Esophagus squamous epithelium (tissue), 4 donors: ENCODE data around the gene ACTL6B.

Experiments
- POLR2A ChIP-seq, 4 donors: fragments of 450-650 bp; IDR thresholded peaks; one replicate each; pipeline ENCODE4 v1.6.1; 2017; ENCODE audit warnings: antibody characterized with exemption in 4 of 4, mild to moderate bottlenecking in 4 of 4, moderate library complexity in 3 of 4
- TF ChIP-seq, protein P1 (sequence below), 6 experiments: fragments of 450-650 bp in 4 of 6; fragments of 200-600 bp in 2 of 6; sonication (generic) in 2 of 6; IDR thresholded peaks; one replicate each; pipeline ENCODE4 v1.5.1; 2016 to 2019; ENCODE audit warnings: antibody characterized with exemption in 6 of 6, mild to moderate bottlenecking in 4 of 6, moderate library complexity in 4 of 6

DNA sequence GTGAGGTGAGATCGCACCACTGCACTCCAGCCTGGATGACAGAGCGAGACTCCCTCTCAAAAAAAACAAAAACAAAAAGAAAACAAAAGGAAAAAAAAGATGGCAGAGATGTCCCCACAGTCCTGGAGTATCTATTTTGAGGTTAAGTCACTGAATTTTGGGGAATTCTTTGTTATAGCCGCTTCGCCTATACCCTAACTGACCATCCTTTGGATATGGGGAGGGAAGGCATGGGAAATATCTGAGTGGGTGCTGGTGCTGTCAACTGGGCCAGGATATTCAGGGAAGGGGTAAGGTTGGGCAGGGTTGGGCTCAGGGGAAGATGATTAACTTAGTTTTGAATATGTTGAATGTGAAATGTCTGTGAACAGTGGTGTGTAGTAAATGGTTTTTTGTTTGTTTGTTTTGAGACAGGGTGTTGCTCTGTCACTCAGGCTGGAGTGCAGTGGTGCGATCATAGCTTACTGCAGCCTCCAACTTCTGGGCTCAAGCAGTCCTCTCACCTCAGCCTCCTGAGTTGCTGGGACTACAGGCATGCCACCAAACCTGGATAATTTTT is 9.0 kb upstream of the ACTL6B start:
- TF ChIP-seq, protein P1, sequence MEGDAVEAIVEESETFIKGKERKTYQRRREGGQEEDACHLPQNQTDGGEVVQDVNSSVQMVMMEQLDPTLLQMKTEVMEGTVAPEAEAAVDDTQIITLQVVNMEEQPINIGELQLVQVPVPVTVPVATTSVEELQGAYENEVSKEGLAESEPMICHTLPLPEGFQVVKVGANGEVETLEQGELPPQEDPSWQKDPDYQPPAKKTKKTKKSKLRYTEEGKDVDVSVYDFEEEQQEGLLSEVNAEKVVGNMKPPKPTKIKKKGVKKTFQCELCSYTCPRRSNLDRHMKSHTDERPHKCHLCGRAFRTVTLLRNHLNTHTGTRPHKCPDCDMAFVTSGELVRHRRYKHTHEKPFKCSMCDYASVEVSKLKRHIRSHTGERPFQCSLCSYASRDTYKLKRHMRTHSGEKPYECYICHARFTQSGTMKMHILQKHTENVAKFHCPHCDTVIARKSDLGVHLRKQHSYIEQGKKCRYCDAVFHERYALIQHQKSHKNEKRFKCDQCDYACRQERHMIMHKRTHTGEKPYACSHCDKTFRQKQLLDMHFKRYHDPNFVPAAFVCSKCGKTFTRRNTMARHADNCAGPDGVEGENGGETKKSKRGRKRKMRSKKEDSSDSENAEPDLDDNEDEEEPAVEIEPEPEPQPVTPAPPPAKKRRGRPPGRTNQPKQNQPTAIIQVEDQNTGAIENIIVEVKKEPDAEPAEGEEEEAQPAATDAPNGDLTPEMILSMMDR (IDR thresholded peaks at IDR 0.05): no peak
- no peak for TF ChIP-seq POLR2A (IDR thresholded peaks at IDR 0.05)
